ENCODE measurements around the gene FAIM2.

The FAIM2 gene

GRCh38 chr12:49939307-49939706, 35.6 kb upstream of the FAIM2 start:
- DNase-seq: no peak

- DNase-seq: no peak
Observed at GRCh38 chr12:49937639-49938300, 34.1 kb upstream of the FAIM2 start.

- no peak for DNase-seq
Observed at GRCh38 chr12:49936925-49937324, 33.2 kb upstream of the FAIM2 start.

- no peak for DNase-seq
Observed at GRCh38 chr12:49934505-49934904, 30.8 kb upstream of the FAIM2 start.

GRCh38 chr12:49933796-49934195, 30.1 kb upstream of the FAIM2 start:
- no peak for DNase-seq

GRCh38 chr12:49932533-49933130, 28.9 kb upstream of the FAIM2 start:
- DNase-seq: no peak

GRCh38 chr12:49932023-49932422, 28.3 kb upstream of the FAIM2 start:
- no peak for DNase-seq

- DNase-seq: no peak
Observed at GRCh38 chr12:49930515-49931288, 27.0 kb upstream of the FAIM2 start.

GRCh38 chr12:49929581-49929980, 25.9 kb upstream of the FAIM2 start:
- DNase-seq: no peak

- DNase-seq: no peak
Observed at GRCh38 chr12:49928471-49928870, 24.8 kb upstream of the FAIM2 start.

GRCh38 chr12:49925433-49926204, 21.9 kb upstream of the FAIM2 start:
- DNase-seq: no peak

- no peak for DNase-seq
Observed at GRCh38 chr12:49924628-49925246, 21.0 kb upstream of the FAIM2 start.

- no peak for DNase-seq
Observed at GRCh38 chr12:49923880-49924556, 20.3 kb upstream of the FAIM2 start.

GRCh38 chr12:49923035-49923644, 19.4 kb upstream of the FAIM2 start:
- no peak for DNase-seq

- no peak for DNase-seq
Observed at GRCh38 chr12:49922349-49923034, 18.8 kb upstream of the FAIM2 start.

GRCh38 chr12:49921936-49922335, 18.2 kb upstream of the FAIM2 start:
- no peak for DNase-seq

- no peak for DNase-seq
Observed at GRCh38 chr12:49921299-49921698, 17.6 kb upstream of the FAIM2 start.

- no peak for DNase-seq
Observed at GRCh38 chr12:49920915-49921286, 17.2 kb upstream of the FAIM2 start.

- DNase-seq: no peak
Observed at GRCh38 chr12:49920241-49920914, 16.7 kb upstream of the FAIM2 start.

GRCh38 chr12:49917788-49918173, 14.1 kb upstream of the FAIM2 start:
- no peak for DNase-seq

Measured in NCI-H2029 treated with DMSO at 0.1 percent for 48 hours (cell line).